ENCODE data around the gene PTPRS. TPM values are rescaled to one million over a fixed set of nuclear protein-coding genes. Genes with fewer than 3 reads are reported as not detected.

The PTPRS gene
- total and polyA plus RNA-seq, 9 of the 15 experiments (the other 6 are each of a cell fraction or from before 2014, with no cell fraction given): 1.1 to 49.4 (median 14.1) TPM

- ATAC-seq: no peak
- no TSS peak for BruUV-seq (replicated peaks)
- CTCF ChIA-PET (ENCODE audit: low intra/inter-chr PET ratio): no interaction called here
- peak; percentile 12 to 62; a peak in 3 of 4 replicates for TF ChIP-seq KDM1A (IDR thresholded peaks at IDR 0.05)
- TF ChIP-seq, protein P1, sequence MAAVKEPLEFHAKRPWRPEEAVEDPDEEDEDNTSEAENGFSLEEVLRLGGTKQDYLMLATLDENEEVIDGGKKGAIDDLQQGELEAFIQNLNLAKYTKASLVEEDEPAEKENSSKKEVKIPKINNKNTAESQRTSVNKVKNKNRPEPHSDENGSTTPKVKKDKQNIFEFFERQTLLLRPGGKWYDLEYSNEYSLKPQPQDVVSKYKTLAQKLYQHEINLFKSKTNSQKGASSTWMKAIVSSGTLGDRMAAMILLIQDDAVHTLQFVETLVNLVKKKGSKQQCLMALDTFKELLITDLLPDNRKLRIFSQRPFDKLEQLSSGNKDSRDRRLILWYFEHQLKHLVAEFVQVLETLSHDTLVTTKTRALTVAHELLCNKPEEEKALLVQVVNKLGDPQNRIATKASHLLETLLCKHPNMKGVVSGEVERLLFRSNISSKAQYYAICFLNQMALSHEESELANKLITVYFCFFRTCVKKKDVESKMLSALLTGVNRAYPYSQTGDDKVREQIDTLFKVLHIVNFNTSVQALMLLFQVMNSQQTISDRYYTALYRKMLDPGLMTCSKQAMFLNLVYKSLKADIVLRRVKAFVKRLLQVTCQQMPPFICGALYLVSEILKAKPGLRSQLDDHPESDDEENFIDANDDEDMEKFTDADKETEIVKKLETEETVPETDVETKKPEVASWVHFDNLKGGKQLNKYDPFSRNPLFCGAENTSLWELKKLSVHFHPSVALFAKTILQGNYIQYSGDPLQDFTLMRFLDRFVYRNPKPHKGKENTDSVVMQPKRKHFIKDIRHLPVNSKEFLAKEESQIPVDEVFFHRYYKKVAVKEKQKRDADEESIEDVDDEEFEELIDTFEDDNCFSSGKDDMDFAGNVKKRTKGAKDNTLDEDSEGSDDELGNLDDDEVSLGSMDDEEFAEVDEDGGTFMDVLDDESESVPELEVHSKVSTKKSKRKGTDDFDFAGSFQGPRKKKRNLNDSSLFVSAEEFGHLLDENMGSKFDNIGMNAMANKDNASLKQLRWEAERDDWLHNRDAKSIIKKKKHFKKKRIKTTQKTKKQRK (IDR thresholded peaks at IDR 0.05; ENCODE audit: borderline replicate concordance, low read depth, low read length): peak; percentile 15; the same call in 1 of the 2 replicates
- peak; percentile 96 for TF ChIP-seq RBM25 (IDR thresholded peaks at IDR 0.05; ENCODE audit: low read depth, low read length, severe bottlenecking)
- TF ChIP-seq HLTF (IDR thresholded peaks at IDR 0.05): peak; percentile 96
- peak in 1 of 2 experiments; percentile 83; a peak in 2 of 3 replicates for TF ChIP-seq CBX3 (IDR thresholded peaks at IDR 0.05; ENCODE audit: borderline replicate concordance in 1 of 2, low read length in 2 of 2)
- TF ChIP-seq, protein P2, sequence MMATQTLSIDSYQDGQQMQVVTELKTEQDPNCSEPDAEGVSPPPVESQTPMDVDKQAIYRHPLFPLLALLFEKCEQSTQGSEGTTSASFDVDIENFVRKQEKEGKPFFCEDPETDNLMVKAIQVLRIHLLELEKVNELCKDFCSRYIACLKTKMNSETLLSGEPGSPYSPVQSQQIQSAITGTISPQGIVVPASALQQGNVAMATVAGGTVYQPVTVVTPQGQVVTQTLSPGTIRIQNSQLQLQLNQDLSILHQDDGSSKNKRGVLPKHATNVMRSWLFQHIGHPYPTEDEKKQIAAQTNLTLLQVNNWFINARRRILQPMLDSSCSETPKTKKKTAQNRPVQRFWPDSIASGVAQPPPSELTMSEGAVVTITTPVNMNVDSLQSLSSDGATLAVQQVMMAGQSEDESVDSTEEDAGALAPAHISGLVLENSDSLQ (IDR thresholded peaks at IDR 0.05): peak; percentile 62
- no peak for TF ChIP-seq FIP1L1 (IDR thresholded peaks at IDR 0.05; ENCODE audit: low read depth, low read length, poor library complexity, severe bottlenecking)
- TF ChIP-seq CBX1 (IDR thresholded peaks at IDR 0.05; ENCODE audit: low read depth): peak; percentile 58; the same call in 1 of the 2 replicates
- no peak for TF ChIP-seq CBX8 (IDR thresholded peaks at IDR 0.05; ENCODE audit: borderline replicate concordance, extremely low read depth, low read depth, low read length, poor library complexity, severe bottlenecking)
- TF ChIP-seq BCOR (IDR thresholded peaks at IDR 0.05): peak; percentile 79; the same call in 1 of the 2 replicates
- no peak for TF ChIP-seq ZNF586 (CRISPR knock-in tag; conservative IDR thresholded peaks at IDR 0.05)
- TF ChIP-seq ZNF384 (IDR thresholded peaks at IDR 0.05; ENCODE audit: low read depth, low read length): no peak
- TF ChIP-seq, protein P3, sequence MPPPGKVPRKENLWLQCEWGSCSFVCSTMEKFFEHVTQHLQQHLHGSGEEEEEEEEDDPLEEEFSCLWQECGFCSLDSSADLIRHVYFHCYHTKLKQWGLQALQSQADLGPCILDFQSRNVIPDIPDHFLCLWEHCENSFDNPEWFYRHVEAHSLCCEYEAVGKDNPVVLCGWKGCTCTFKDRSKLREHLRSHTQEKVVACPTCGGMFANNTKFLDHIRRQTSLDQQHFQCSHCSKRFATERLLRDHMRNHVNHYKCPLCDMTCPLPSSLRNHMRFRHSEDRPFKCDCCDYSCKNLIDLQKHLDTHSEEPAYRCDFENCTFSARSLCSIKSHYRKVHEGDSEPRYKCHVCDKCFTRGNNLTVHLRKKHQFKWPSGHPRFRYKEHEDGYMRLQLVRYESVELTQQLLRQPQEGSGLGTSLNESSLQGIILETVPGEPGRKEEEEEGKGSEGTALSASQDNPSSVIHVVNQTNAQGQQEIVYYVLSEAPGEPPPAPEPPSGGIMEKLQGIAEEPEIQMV (tag; conservative IDR thresholded peaks at IDR 0.05; ENCODE audit: low read depth): no peak
- TF ChIP-seq ZNF224 (CRISPR knock-in tag; IDR thresholded peaks at IDR 0.05): no peak
These were observed 15.7 kb downstream of the PTPRS start for GRCh38 chr19:5324947-5325346.

More at GRCh38 chr19:5324947-5325346, 15.7 kb downstream of the PTPRS start:
- POLR2A ChIA-PET: interaction anchor here (0.6 kb wide), 1 partner anchor 44 kb away, joined by 3 read pairs; no protein-coding TSS in a partner anchor
- Histone ChIP-seq H4K20me1 (replicated peaks; ENCODE audit: control insufficient read depth, insufficient read depth, low read length) (peaks cover 15% of the 10 kb centered on the region; the same call in 1 of the 2 replicates), H3K9ac (ENCODE audit: insufficient read depth in 1 of 2, low read depth in 2 of 2, low read length in 2 of 2) (no peak overlapping the region), H2AFZ (ENCODE audit: low read depth, low read length) (no peak overlapping the region), H3K9me1 (ENCODE audit: control insufficient read depth, insufficient read depth, low read length) (no peaks in the 10 kb centered on the region), H3K27me3 (ENCODE audit: control insufficient read depth in 2 of 2, insufficient read depth in 2 of 2, low read length in 2 of 2) (peaks cover 0 to 6% of the 10 kb centered on the region in 2 experiments; a peak in 1 of 5 replicates), H3K4me3 (no peak overlapping the region), H3K79me2 (ENCODE audit: control insufficient read depth, insufficient read depth, low read length) (no peaks in the 10 kb centered on the region), H3K4me1 (replicated peaks in 1 of 2; ENCODE audit: control insufficient read depth in 2 of 2, insufficient read depth in 2 of 2, low read length in 2 of 2) (peaks cover 5 to 14% of the 10 kb centered on the region in 2 experiments; a peak in 3 of 5 replicates), H3K4me2 (ENCODE audit: insufficient read depth, low read length) (no peak overlapping the region), H3K27ac (ENCODE audit: extremely low read depth, low read depth, low read length) (no peak overlapping the region), H3K9me3 (replicated peaks; ENCODE audit: control insufficient read depth, insufficient read depth, low read depth, low read length) (0 out of 2 replicates have a peak, but pooled peaks cover 2% of the 10 kb centered on the region), H3K36me3 (ENCODE audit: control insufficient read depth, insufficient read depth, low read length) (no peaks in the 10 kb centered on the region)
- no peak for DNase-seq (ENCODE audit: extremely low read depth in 1 of 4, low spot score in 3 of 4)
- no peak for FAIRE-seq
- intact Hi-C loops (cut with micrococcal nuclease) (no loop called here), in situ Hi-C loops (cut with MboI) (no loop called here)
- WGBS (ENCODE audit: insufficient coverage, low coverage, missing lambda C conversion rate): 35% methylated on average over 3 of the region's 3 CpGs

Data from K562 (cell line).